A673 (cell line): ENCODE data around the gene MORF4L2. TPM values are rescaled to one million over a fixed set of nuclear protein-coding genes. Genes with fewer than 3 reads are reported as not detected.
"Not testable (repeated sequence)": the region's sequence is repeated elsewhere in the genome, so short reads cannot be mapped to it uniquely, and the experiment has no call there.

Source experiments
- BruUV-seq: library from RNA; stranded (reverse); fragments of 400-500 nt; replicated peaks from 2 replicates; lab custom pipeline; 2021; lab: Mats Ljungman, UMichigan
- CTCF ChIA-PET: fragments of 300-600 bp; sonication (Branson Sonifier 250); formaldehyde crosslinking; loops from one replicate; lab custom pipeline; 2022; ENCODE audit warnings: antibody characterized with exemption; lab: Charles Lee
- POLR2A ChIA-PET: fragments of 300-600 bp; sonication (Branson Sonifier 250); formaldehyde crosslinking; loops from one replicate; lab custom pipeline; 2022; ENCODE audit warnings: antibody characterized with exemption; ENCODE audit not compliant: low non-redundant PET; lab: Charles Lee
- DNase-seq: peaks from one replicate; pipeline ENCODE4 v3.0.0-alpha.2; 2015; ENCODE audit warnings: low spot score
- H3K27ac ChIP-seq: fragments of 200-600 bp; sonication (generic); 2 replicates; pipeline ENCODE4 v1.5.1; 2016; ENCODE audit warnings: mixed run types, low read depth, mild to moderate bottlenecking, mixed read lengths, antibody characterized with exemption, low read length; ENCODE audit not compliant: poor library complexity, severe bottlenecking
- H3K27me3 ChIP-seq: fragments of 200-600 bp; sonication (generic); replicated peaks from 2 replicates; pipeline ENCODE4 v1.6.1; 2017; ENCODE audit warnings: mixed run types, low read depth, mild to moderate bottlenecking, mixed read lengths, antibody characterized with exemption, low read length; ENCODE audit not compliant: insufficient read depth, poor library complexity
- H3K36me3 ChIP-seq: fragments of 200-600 bp; sonication (generic); 2 replicates; pipeline ENCODE4 v1.6.1; 2016; ENCODE audit warnings: mixed run types, mild to moderate bottlenecking, mixed read lengths, antibody characterized with exemption, low read length; ENCODE audit not compliant: insufficient read depth, poor library complexity, severe bottlenecking
- H3K4me1 ChIP-seq: fragments of 200-600 bp; sonication (generic); 2 replicates; pipeline ENCODE4 v1.6.1; 2017; ENCODE audit warnings: mixed run types, mild to moderate bottlenecking, mixed read lengths, antibody characterized with exemption, low read length; ENCODE audit not compliant: insufficient read depth, poor library complexity, severe bottlenecking
- H3K4me3 ChIP-seq: fragments of 200-600 bp; sonication (generic); 2 replicates; pipeline ENCODE4 v1.5.1; 2016; ENCODE audit warnings: low read depth, mixed run types, mild to moderate bottlenecking, mixed read lengths, low read length; ENCODE audit not compliant: poor library complexity, severe bottlenecking
- H3K9me3 ChIP-seq: fragments of 200-600 bp; sonication (generic); 2 replicates; pipeline ENCODE4 v1.6.1; 2016; ENCODE audit warnings: mixed run types, low read depth, mild to moderate bottlenecking, mixed read lengths, antibody characterized with exemption, low read length; ENCODE audit not compliant: poor library complexity, severe bottlenecking
- CTCF ChIP-seq: fragments of 300-800, 200-600 bp; sonication (generic); conservative IDR thresholded peaks from 2 replicates; pipeline ENCODE4 v1.5.1; 2017; ENCODE audit warnings: low read depth, mild to moderate bottlenecking, antibody characterized with exemption, low read length, moderate library complexity, mixed read lengths
- EZH2 ChIP-seq: fragments of 200-600 bp; sonication (generic); IDR thresholded peaks from 2 replicates; pipeline ENCODE4 v1.6.1; 2017; ENCODE audit warnings: borderline replicate concordance, low read depth, mild to moderate bottlenecking, mixed read lengths, antibody characterized with exemption, low read length; ENCODE audit not compliant: poor library complexity, severe bottlenecking
- intact Hi-C: fragments of 100-400 bp; cut with micrococcal nuclease; formaldehyde crosslinking; loops from one replicate; pipeline ENCODE4 v1.10.0; 2022; ENCODE audit not compliant: unreplicated experiment
- total RNA-seq: library from RNA; stranded (reverse); gene quantifications from 2 replicates; pipeline ENCODE4 v1.2.3, GENCODE V29; 2021

MORF4L2 gene
- total RNA-seq, 1 experiment from 2014 or later = 473 TPM

- BruUV-seq = no TSS peak
- Histone ChIP-seq H3K9me3 (no peaks in the 10 kb centered on the region), H3K27ac (no peak overlapping the region), H3K4me3 (no peak overlapping the region), H3K4me1 (no peaks in the 10 kb centered on the region), H3K27me3 (no peaks in the 10 kb centered on the region), H3K36me3 (no peaks in the 10 kb centered on the region)
- no peak for DNase-seq
- intact Hi-C loops = loop anchor here (10.0 kb wide), 1 partner anchor 135 kb away; no protein-coding TSS in a partner anchor
- TF ChIP-seq EZH2 (no peak), CTCF (no peak)
- ChIA-PET POLR2A (no interaction called here), CTCF (no interaction called here)
Measured at GRCh38 chrX:103669745-103670144, 16.8 kb downstream of the MORF4L2 start.

GRCh38 chrX:103666202-103667107, 20.0 kb downstream of the MORF4L2 start:
- BruUV-seq = no TSS peak
- Histone ChIP-seq H3K27ac (no peak overlapping the region), H3K36me3 (no peaks in the 10 kb centered on the region), H3K9me3 (no peaks in the 10 kb centered on the region), H3K27me3 (peaks cover 10% of the 10 kb centered on the region), H3K4me3 (no peak overlapping the region), H3K4me1 (no peaks in the 10 kb centered on the region)
- intact Hi-C loops = no loop called here
- TF ChIP-seq EZH2 = no peak
- no peak for TF ChIP-seq CTCF
- DNase-seq = no peak
- ChIA-PET CTCF (no interaction called here), POLR2A (no interaction called here)

GRCh38 chrX:103663981-103664762, 22.3 kb downstream of the MORF4L2 start:
- Histone ChIP-seq H3K4me3 (no peak overlapping the region), H3K9me3 (no peaks in the 10 kb centered on the region), H3K27ac (no peak overlapping the region), H3K36me3 (no peaks in the 10 kb centered on the region), H3K4me1 (no peaks in the 10 kb centered on the region), H3K27me3 (peaks cover 10% of the 10 kb centered on the region)
- ChIA-PET POLR2A (interaction anchor here (0.6 kb wide), 1 partner anchor 132 kb away, joined by 7 read pairs; no protein-coding TSS in a partner anchor), CTCF (no interaction called here)
- TF ChIP-seq CTCF = no peak
- TF ChIP-seq EZH2 = no peak
- BruUV-seq = no TSS peak
- intact Hi-C loops = no loop called here
- DNase-seq = no peak

- H3K27me3 ChIP-seq, H3K4me1 ChIP-seq, intact Hi-C loops, H3K9me3 ChIP-seq, BruUV-seq, CTCF ChIA-PET, H3K36me3 ChIP-seq, H3K4me3 ChIP-seq, DNase-seq, POLR2A ChIA-PET, H3K27ac ChIP-seq: not testable (repeated sequence)
Measured at GRCh38 chrX:103659460-103659859, 27.0 kb downstream of the MORF4L2 start.
